Activated T-helper 2 cell treated with anti-CD3 and anti-CD28 coated beads, Interferon-gamma antibody, Interleukin-2, Interleukin-4, amounts not matched to agents 10 μg/mL and 5 μg/mL and 100 μg/mL, durations not matched to agents 14 hours and 24 hours and 36 hours (primary cell): Measurements from ENCODE around the gene NFE2L3. TPM values are rescaled to one million over a fixed set of nuclear protein-coding genes. Genes with fewer than 3 reads are reported as not detected.
"Not testable (repeated sequence)": the region's sequence is repeated elsewhere in the genome, so short reads cannot be mapped to it uniquely, and the experiment has no call there.

Source experiments
- DNase-seq: peaks from one replicate; pipeline ENCODE4 v3.0.0; 2021; ENCODE audit warnings: low spot score
- H3K27ac Mint-ChIP-seq: one replicate; pipeline ENCODE4 v1.8.0; 2021; ENCODE audit warnings: mixed read lengths
- H3K27me3 Mint-ChIP-seq: one replicate; pipeline ENCODE4 v1.8.0; 2021; ENCODE audit warnings: low read depth, mixed read lengths
- H3K36me3 Mint-ChIP-seq: one replicate; pipeline ENCODE4 v1.8.0; 2021; ENCODE audit warnings: low read depth, mixed read lengths
- H3K4me1 Mint-ChIP-seq: one replicate; pipeline ENCODE4 v1.8.0; 2021; ENCODE audit warnings: low read depth, mixed read lengths
- H3K4me3 Mint-ChIP-seq: one replicate; pipeline ENCODE4 v1.8.0; 2021; ENCODE audit warnings: low read depth, mild to moderate bottlenecking, moderate library complexity, mixed read lengths
- H3K9me3 Mint-ChIP-seq: one replicate; pipeline ENCODE4 v1.8.0; 2021; ENCODE audit warnings: mixed read lengths
- intact Hi-C: fragments of 100-400 bp; cut with micrococcal nuclease; formaldehyde crosslinking; loops from one replicate; pipeline ENCODE4 v1.15.1; 2023
- total RNA-seq: library from RNA; stranded (reverse); gene quantifications from 2 replicates; pipeline ENCODE4 v1.2.3, GENCODE V29; 2022

NFE2L3 gene
- total RNA-seq, 1 donor from 2014 or later = 44.6 TPM

DNA sequence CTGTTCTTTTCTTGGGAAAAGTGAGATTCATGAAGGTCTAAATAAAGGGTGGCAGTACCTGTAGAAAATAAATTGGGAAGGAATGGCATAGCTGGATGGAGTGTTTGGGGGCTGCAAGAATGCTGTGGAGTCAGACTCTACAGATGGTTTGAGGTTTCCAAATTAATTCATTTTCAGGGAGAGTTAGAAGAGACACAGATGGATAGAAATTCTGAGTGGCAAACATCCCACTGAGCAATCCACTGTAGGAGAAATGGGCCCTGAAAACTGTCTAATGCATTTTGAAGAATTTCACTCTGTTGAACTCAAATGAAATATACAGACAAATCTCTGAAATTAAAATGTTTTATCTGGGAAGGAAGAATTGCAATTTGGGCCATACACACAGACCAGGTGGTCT, 16.9 kb upstream of the NFE2L3 start:
- DNase-seq = no peak
- no peaks in the 10 kb centered on the region for H3K4me1 Mint-ChIP-seq
- no peaks in the 10 kb centered on the region for H3K36me3 Mint-ChIP-seq
- no peak overlapping the region for H3K4me3 Mint-ChIP-seq
- H3K27ac Mint-ChIP-seq = no peak overlapping the region
- peaks cover 23% of the 10 kb centered on the region for H3K27me3 Mint-ChIP-seq
- intact Hi-C loops = no loop called here
- H3K9me3 Mint-ChIP-seq = no peaks in the 10 kb centered on the region

DNA sequence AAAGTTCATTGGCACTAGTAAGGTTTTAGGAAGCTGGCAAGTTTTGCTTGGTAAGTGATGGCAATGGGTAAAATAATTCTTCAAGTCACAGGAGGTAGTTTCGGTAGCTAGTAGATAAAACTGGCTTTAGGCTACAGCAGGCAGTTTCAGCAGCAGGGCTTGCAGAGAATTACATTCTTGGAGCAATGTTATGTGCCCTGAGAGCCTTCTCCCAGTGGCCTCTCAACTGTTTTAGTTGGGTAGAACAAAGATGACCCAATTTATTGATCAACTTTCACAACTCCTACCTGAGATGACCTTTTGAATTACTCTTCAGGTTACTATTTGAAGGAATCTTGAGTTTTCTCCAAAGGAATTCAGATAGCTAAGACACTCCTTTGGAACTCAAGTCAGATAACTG, 16.4 kb upstream of the NFE2L3 start:
- peaks cover 23% of the 10 kb centered on the region for H3K27me3 Mint-ChIP-seq
- intact Hi-C loops = no loop called here
- DNase-seq = no peak
- H3K27ac Mint-ChIP-seq = no peak overlapping the region
- H3K4me1 Mint-ChIP-seq = no peaks in the 10 kb centered on the region
- no peaks in the 10 kb centered on the region for H3K9me3 Mint-ChIP-seq
- no peaks in the 10 kb centered on the region for H3K36me3 Mint-ChIP-seq
- H3K4me3 Mint-ChIP-seq = no peak overlapping the region

DNA sequence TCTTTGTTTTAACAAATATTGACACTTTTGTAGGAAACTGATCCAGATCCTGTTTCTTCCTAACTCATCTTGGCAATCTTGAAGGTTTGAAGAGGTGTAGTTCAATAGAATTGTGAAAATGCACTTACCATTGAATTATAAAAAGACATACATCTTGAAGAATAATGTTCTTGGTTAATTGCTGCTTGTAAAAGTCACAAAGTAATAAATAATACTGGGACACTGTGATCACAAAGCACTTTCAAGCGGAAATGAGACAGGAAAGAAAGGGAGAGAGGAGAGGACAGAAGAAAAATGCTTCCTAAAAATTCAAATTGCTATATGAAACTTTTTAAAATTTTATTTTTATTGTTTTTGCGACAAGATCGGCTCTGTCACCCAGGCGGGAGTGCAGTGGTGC, 15.2 kb upstream of the NFE2L3 start:
- intact Hi-C loops = no loop called here
- Mint-ChIP-seq H3K27me3 (peaks cover 20% of the 10 kb centered on the region), H3K27ac (no peak overlapping the region), H3K4me1 (peaks cover 3% of the 10 kb centered on the region), H3K9me3 (no peaks in the 10 kb centered on the region), H3K4me3 (no peak overlapping the region), H3K36me3 (no peaks in the 10 kb centered on the region)
- DNase-seq = no peak

DNA sequence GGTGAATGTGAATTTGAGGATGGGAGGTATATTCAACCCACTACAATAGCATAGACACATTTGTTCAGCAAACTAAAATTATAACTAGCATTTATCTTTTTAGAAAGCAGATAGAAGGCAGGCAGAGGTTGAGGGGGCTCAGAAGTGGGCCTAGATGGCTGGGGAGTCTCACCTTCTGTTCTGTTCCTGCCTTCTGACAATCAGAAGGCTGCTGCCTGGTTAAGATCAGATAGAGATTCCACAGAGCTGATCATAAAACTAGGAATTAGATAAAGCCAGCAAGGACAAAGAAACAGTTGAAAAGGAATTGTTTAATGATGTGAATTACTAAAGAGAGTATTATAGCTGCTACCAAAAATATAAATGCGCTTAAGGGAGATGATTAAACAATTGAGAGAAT, 11.6 kb upstream of the NFE2L3 start:
- DNase-seq = no peak

DNA sequence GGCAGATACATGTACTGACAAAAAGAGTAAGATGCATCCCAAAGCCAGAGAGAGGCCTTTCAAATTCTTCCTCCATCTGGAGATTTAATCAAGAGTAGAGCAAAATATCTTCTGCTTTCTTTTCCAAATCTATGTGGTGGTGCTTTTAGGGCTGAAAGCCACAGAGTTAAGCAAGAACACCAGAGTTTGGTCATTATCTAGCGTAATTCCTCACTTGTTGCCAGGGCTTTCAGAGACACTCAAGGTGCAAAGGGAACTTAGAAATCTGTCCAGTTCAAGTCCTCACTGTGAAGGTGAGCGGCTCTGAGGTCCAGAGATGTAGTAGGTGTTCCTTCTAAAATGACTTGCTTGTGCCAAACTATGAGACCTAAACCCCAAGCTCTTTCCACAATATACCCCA, 10.9 kb upstream of the NFE2L3 start:
- Mint-ChIP-seq H3K27me3 (peaks cover 14% of the 10 kb centered on the region), H3K4me3 (no peak overlapping the region), H3K9me3 (peaks cover 2% of the 10 kb centered on the region), H3K4me1 (peaks cover 6% of the 10 kb centered on the region), H3K27ac (no peak overlapping the region), H3K36me3 (no peaks in the 10 kb centered on the region)
- intact Hi-C loops = no loop called here
- no peak for DNase-seq

More for the DNA sequence above, 11.6 kb upstream of the NFE2L3 start:
- no peaks in the 10 kb centered on the region for H3K36me3 Mint-ChIP-seq
- H3K9me3 Mint-ChIP-seq = no peaks in the 10 kb centered on the region
- peaks cover 14% of the 10 kb centered on the region for H3K27me3 Mint-ChIP-seq
- peaks cover 3% of the 10 kb centered on the region for H3K4me1 Mint-ChIP-seq
- no peak overlapping the region for H3K4me3 Mint-ChIP-seq
- no peak overlapping the region for H3K27ac Mint-ChIP-seq
- intact Hi-C loops = no loop called here

GRCh38 chr7:26143298-26144048, 8.5 kb upstream of the NFE2L3 start:
- no peaks in the 10 kb centered on the region for H3K36me3 Mint-ChIP-seq
- H3K4me3 Mint-ChIP-seq = no peak overlapping the region
- intact Hi-C loops = no loop called here
- H3K27me3 Mint-ChIP-seq = peaks cover 14% of the 10 kb centered on the region
- peaks cover 6% of the 10 kb centered on the region for H3K4me1 Mint-ChIP-seq
- no peak for DNase-seq
- no peak overlapping the region for H3K27ac Mint-ChIP-seq
- peaks cover 3% of the 10 kb centered on the region for H3K9me3 Mint-ChIP-seq

- no peak overlapping the region for H3K4me3 Mint-ChIP-seq
- H3K9me3 Mint-ChIP-seq = peaks cover 3% of the 10 kb centered on the region
- peaks cover 14% of the 10 kb centered on the region for H3K27me3 Mint-ChIP-seq
- no peak for DNase-seq
- intact Hi-C loops = no loop called here
- peaks cover 6% of the 10 kb centered on the region for H3K4me1 Mint-ChIP-seq
- H3K36me3 Mint-ChIP-seq = no peaks in the 10 kb centered on the region
- no peak overlapping the region for H3K27ac Mint-ChIP-seq
Observed at GRCh38 chr7:26144184-26145080, 7.6 kb upstream of the NFE2L3 start.

DNA sequence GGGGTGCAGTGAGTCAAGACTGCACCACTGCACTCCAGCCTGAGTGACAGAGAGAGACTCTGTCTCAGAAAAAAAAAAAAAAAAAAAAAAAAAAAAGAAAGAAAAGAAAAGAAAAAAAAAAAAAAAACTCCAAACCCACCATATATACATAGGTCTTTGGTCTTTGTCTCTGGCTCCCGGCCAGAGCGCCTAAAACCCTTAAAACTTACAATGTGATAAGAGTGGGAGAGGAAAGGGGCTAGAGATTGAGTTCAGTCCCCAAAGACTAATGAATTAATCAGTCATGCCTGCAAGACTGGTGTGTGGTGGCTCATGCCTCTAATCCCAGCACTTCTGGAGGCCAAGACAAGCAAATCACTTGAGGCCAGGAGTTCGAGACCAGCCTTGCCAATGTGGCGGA, 6.8 kb upstream of the NFE2L3 start:
- Mint-ChIP-seq H3K27me3 (peaks cover 14% of the 10 kb centered on the region), H3K9me3 (peaks cover 3% of the 10 kb centered on the region), H3K36me3 (no peaks in the 10 kb centered on the region), H3K27ac (no peak overlapping the region), H3K4me3 (no peak overlapping the region), H3K4me1 (peaks cover 7% of the 10 kb centered on the region)
- no peak for DNase-seq
- intact Hi-C loops = no loop called here

GRCh38 chr7:26147030-26147429, 5.0 kb upstream of the NFE2L3 start:
- Mint-ChIP-seq H3K4me3 (no peak overlapping the region), H3K4me1 (peaks cover 20% of the 10 kb centered on the region), H3K27ac (no peak overlapping the region), H3K36me3 (no peaks in the 10 kb centered on the region), H3K9me3 (peaks cover 3% of the 10 kb centered on the region), H3K27me3 (peaks cover 14% of the 10 kb centered on the region)
- intact Hi-C loops = no loop called here
- DNase-seq = no peak

DNA sequence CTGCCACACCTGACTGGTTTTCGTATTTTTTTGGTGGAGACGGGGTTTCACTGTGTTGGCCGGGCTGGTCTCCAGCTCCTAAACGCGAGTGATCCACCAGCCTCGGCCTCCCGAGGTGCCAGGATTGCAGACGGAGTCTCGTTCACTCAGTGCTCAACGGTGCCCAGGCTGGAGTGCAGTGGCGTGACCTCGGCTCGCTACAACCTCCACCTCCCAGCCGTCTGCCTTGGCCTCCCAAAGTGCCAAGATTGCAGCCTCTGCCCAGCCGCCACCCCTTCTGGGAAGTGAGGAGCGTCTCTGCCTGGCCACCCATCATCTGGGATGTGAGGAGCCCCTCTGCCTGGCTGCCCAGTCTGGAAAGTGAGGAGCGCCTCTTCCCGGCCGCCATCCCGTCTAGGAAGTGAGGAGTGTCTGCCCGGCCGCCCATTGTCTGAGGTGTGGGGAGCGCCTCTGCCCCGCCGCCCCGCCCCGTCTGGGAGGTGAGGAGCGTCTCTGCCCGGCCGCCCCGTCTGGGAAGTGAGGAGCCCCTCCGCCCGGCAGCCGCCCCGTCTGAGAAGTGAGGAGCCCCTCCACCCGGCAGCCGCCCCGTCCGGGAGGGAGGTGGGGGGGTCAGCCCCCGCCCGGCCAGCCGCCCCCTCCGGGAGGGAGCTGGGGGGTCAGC, 4.2 kb upstream of the NFE2L3 start:
- H3K36me3 Mint-ChIP-seq, intact Hi-C loops, H3K9me3 Mint-ChIP-seq, H3K4me3 Mint-ChIP-seq, H3K27ac Mint-ChIP-seq, DNase-seq: not testable (repeated sequence)
- H3K27me3 Mint-ChIP-seq = peaks cover 14% of the 10 kb centered on the region
- peaks cover 20% of the 10 kb centered on the region for H3K4me1 Mint-ChIP-seq

DNA sequence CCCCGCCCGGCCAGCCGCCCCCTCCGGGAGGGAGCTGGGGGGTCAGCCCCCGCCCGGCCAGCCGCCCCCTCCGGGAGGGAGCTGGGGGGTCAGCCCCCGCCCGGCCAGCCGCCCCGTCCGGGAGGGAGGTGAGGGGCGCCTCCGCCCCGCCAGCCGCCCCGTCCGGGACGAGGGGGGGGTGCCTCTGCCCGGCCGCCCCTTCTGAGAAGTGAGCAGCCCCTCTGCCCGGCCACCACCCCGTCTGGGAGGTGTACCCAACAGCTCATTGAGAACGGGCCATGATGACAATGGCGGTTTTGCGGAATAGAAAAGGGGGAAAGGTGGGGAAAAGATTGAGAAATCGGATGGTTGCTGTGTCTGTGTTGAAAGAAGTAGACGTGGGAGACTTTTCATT, 3.7 kb upstream of the NFE2L3 start:
- H3K4me1 Mint-ChIP-seq = peaks cover 23% of the 10 kb centered on the region
- H3K4me3 Mint-ChIP-seq, H3K9me3 Mint-ChIP-seq, H3K36me3 Mint-ChIP-seq, H3K27ac Mint-ChIP-seq, DNase-seq, intact Hi-C loops: not testable (repeated sequence)
- peaks cover 10% of the 10 kb centered on the region for H3K27me3 Mint-ChIP-seq

DNA sequence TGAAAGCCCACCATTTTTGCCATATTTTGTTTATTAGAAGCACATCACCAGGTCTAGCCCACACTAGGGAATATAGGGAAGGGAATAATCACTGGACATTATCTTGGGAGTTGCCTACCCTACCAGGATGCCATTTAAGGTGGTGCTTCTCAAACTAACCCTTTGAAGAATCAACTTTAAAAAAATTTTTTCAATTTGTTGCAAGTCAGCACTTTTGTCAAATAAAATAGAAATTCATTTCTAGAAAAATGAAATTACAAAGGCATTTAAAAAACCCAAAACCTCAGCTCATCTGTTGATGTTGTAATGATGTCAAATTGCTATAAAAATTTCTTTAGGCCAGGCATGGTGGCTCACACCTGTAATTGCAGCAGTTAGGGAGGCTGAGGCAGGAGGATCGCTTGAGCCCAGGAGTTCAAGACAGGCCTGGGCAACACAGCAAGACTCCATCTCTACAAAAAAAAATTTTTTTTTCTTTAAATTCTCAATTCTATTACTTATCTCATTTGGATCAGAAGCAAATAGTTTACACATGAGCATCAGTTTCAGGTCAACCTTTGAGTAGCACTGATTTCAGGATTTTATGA, 2.5 kb upstream of the NFE2L3 start:
- Mint-ChIP-seq H3K9me3 (peaks cover 3% of the 10 kb centered on the region), H3K36me3 (peaks cover 13% of the 10 kb centered on the region), H3K27ac (no peak overlapping the region), H3K4me3 (no peak overlapping the region), H3K27me3 (peaks cover 3% of the 10 kb centered on the region), H3K4me1 (peaks cover 35% of the 10 kb centered on the region)
- DNase-seq = no peak
- intact Hi-C loops = no loop called here
